HG03066 (cell line): ENCODE results near the gene MAP6D1.
"Not testable (repeated sequence)": the region's sequence is repeated elsewhere in the genome, so short reads cannot be mapped to it uniquely, and the experiment has no call there.

Source experiments
- ATAC-seq: cut with Tn5 transposase; IDR thresholded peaks from one replicate; pipeline ENCODE4 v1.9.1; 2021; ENCODE audit warnings: low read depth; ENCODE audit not compliant: unreplicated experiment

The MAP6D1 gene

GRCh38 chr3:183801601-183802000 is 23.8 kb downstream of the MAP6D1 start:
- ATAC-seq = no peak

GRCh38 chr3:183800243-183800863 is 25.0 kb downstream of the MAP6D1 start:
- ATAC-seq = no peak

GRCh38 chr3:183799461-183799860 is 25.9 kb downstream of the MAP6D1 start:
- no peak for ATAC-seq

GRCh38 chr3:183797996-183798395 is 27.4 kb downstream of the MAP6D1 start:
- no peak for ATAC-seq

- ATAC-seq = no peak
Measured at GRCh38 chr3:183796372-183796771, 29.0 kb downstream of the MAP6D1 start.

GRCh38 chr3:183794452-183794851 is 30.9 kb downstream of the MAP6D1 start:
- ATAC-seq = no peak

- ATAC-seq = no peak
Measured at GRCh38 chr3:183792976-183793375, 32.4 kb downstream of the MAP6D1 start.

- no peak for ATAC-seq
Measured at GRCh38 chr3:183790700-183791099, 34.7 kb downstream of the MAP6D1 start.

GRCh38 chr3:183789826-183790225 is 35.6 kb downstream of the MAP6D1 start:
- no peak for ATAC-seq

- not testable (repeated sequence) for ATAC-seq
Measured at GRCh38 chr3:183784503-183784902, 40.9 kb downstream of the MAP6D1 start.

GRCh38 chr3:183782576-183783276 is 42.7 kb downstream of the MAP6D1 start:
- ATAC-seq = no peak

GRCh38 chr3:183781246-183781645 is 44.1 kb downstream of the MAP6D1 start:
- ATAC-seq = no peak

- no peak for ATAC-seq
Measured at GRCh38 chr3:183779896-183780465, 45.4 kb downstream of the MAP6D1 start.

GRCh38 chr3:183777016-183777618 is 48.3 kb downstream of the MAP6D1 start:
- ATAC-seq = no peak

GRCh38 chr3:183776451-183776850 is 48.9 kb downstream of the MAP6D1 start:
- not testable (repeated sequence) for ATAC-seq

GRCh38 chr3:183775781-183776180 is 49.6 kb downstream of the MAP6D1 start:
- ATAC-seq = no peak

- ATAC-seq = no peak
Measured at GRCh38 chr3:183774631-183775030, 50.7 kb downstream of the MAP6D1 start.

GRCh38 chr3:183769453-183769852 is 55.9 kb downstream of the MAP6D1 start:
- ATAC-seq = no peak

GRCh38 chr3:183768114-183768513 is 57.3 kb downstream of the MAP6D1 start:
- no peak for ATAC-seq

- no peak for ATAC-seq
Measured at GRCh38 chr3:183766745-183767606, 58.4 kb downstream of the MAP6D1 start.

GRCh38 chr3:183766107-183766506 is 59.3 kb downstream of the MAP6D1 start:
- no peak for ATAC-seq
